Prostate gland (tissue), 2 donors: ENCODE measurements around the gene USP19. TPM values are rescaled to one million over a fixed set of nuclear protein-coding genes. Genes with fewer than 3 reads are reported as not detected.

Experiments
- DNase-seq: peaks from one replicate; pipeline ENCODE4 v3.0.0-alpha.2; 2019; ENCODE audit warnings: low spot score
- H3K27ac ChIP-seq, 2 donors: fragments of 200-600 bp; sonication (generic); 2 replicates each; pipeline ENCODE4 v1.5.1; 2017 to 2019
- H3K27me3 ChIP-seq: fragments of 200-600 bp; sonication (generic); replicated peaks from 2 replicates; pipeline ENCODE4 v1.5.1; 2019; ENCODE audit not compliant: insufficient read depth
- H3K36me3 ChIP-seq, 2 donors: fragments of 200-600 bp; sonication (generic); 1 replicate in 1 of 2; 2 replicates in 1 of 2; pipeline versions ENCODE4 v1.5.1 to v1.8.1; 2017 to 2019
- H3K4me1 ChIP-seq: fragments of 200-600 bp; sonication (generic); replicated peaks from 2 replicates; pipeline ENCODE4 v1.5.1; 2019
- H3K4me3 ChIP-seq, 2 donors: fragments of 200-600 bp; sonication (generic); 2 replicates each; pipeline ENCODE4 v1.5.1; 2017 to 2019
- H3K9me3 ChIP-seq: fragments of 200-600 bp; sonication (generic); 2 replicates; pipeline ENCODE4 v1.5.1; 2017
- POLR2A ChIP-seq: fragments of 450-650 bp; IDR thresholded peaks from one replicate; pipeline ENCODE4 v1.6.1; 2016; ENCODE audit warnings: antibody characterized with exemption, mild to moderate bottlenecking
- POLR2AphosphoS5 ChIP-seq: sonication (generic); formaldehyde crosslinking; IDR thresholded peaks from one replicate; pipeline ENCODE4 v1.6.1; 2017; ENCODE audit warnings: antibody characterized with exemption
- WGBS: methylation state at CpG from one replicate; pipeline ENCODE4 v1.1.5; 2018; 5-methylcytosine and 5-hydroxymethylcytosine counted together
- intact Hi-C: fragments of 100-400 bp; cut with DNase I; formaldehyde crosslinking; loops from one replicate; pipeline ENCODE4 v1.14.2; 2022
- total RNA-seq, 2 donors: library from RNA; depleted of rRNA; stranded (reverse); fragments of >200 nt; gene quantifications; one replicate each; pipeline ENCODE4 v1.1.0, GENCODE V29; 2016
- TF ChIP-seq, protein P1 (sequence below), 4 experiments: fragments of 200-600 bp in 2 of 4; fragments of 450-650 bp in 2 of 4; sonication (generic) in 2 of 4; IDR thresholded peaks; 1 replicate in 3 of 4; 2 replicates in 1 of 4; pipeline ENCODE4 v1.5.1; 2016 to 2019; ENCODE audit warnings: antibody characterized with exemption in 4 of 4, mild to moderate bottlenecking in 2 of 4, moderate library complexity in 2 of 4

The USP19 gene
- total RNA-seq, 2 donors from 2014 or later: 62.7 to 98.2 TPM

DNA sequence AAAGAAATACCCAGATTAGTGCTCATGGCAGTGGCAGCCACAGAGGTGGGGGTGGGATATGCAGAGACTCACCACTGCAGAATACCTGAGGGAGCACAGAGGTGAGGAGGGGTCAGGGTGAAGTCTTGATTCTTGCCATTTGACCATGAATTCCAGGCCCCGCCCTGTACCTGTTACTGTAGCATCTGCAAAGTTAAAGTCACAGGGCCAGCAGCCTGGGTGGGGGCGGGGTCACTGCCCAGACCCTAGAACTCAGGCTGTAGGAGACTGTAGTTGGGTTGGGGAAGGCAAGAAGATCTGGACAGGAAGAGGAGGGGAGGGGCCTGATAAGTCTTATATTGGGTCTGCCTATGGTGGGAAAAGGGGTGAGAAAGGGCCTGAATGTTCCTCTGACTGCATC is 31.0 kb upstream of the USP19 start:
- no peak for DNase-seq
- Histone ChIP-seq H3K27ac (no peak overlapping the region), H3K36me3 (no peaks in the 10 kb centered on the region), H3K4me3 (no peak overlapping the region), H3K4me1 (no peaks in the 10 kb centered on the region), H3K27me3 (no peaks in the 10 kb centered on the region), H3K9me3 (no peaks in the 10 kb centered on the region)
- WGBS: 79% methylated on average over 2 of the region's 2 CpGs
- TF ChIP-seq POLR2A (no peak), POLR2AphosphoS5 (no peak)
- TF ChIP-seq, protein P1, sequence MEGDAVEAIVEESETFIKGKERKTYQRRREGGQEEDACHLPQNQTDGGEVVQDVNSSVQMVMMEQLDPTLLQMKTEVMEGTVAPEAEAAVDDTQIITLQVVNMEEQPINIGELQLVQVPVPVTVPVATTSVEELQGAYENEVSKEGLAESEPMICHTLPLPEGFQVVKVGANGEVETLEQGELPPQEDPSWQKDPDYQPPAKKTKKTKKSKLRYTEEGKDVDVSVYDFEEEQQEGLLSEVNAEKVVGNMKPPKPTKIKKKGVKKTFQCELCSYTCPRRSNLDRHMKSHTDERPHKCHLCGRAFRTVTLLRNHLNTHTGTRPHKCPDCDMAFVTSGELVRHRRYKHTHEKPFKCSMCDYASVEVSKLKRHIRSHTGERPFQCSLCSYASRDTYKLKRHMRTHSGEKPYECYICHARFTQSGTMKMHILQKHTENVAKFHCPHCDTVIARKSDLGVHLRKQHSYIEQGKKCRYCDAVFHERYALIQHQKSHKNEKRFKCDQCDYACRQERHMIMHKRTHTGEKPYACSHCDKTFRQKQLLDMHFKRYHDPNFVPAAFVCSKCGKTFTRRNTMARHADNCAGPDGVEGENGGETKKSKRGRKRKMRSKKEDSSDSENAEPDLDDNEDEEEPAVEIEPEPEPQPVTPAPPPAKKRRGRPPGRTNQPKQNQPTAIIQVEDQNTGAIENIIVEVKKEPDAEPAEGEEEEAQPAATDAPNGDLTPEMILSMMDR (IDR thresholded peaks at IDR 0.05): no peak
- intact Hi-C loops: no loop called here

DNA sequence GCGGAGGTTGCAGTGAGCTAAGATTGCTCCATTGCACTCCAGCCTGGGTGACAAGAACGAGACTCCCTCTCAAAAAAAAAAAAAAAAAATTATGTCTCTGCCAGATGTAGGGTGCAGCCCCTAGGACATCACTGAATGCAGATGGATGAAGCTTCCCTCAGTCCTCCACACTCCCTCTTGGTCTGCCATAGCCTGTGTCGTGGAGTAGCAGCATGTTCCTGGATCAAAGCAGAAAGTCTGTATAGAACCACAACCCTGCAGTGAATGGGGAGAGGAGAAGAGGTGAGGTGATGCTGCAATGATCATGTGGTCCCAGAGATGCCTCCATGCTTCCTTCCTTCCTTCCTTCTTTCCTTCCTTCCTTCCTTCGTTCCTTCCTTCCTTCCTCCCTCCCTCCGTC is 27.5 kb upstream of the USP19 start:
- Histone ChIP-seq H3K27me3 (no peaks in the 10 kb centered on the region), H3K4me1 (no peaks in the 10 kb centered on the region), H3K9me3 (no peaks in the 10 kb centered on the region), H3K27ac (no peak overlapping the region), H3K36me3 (no peaks in the 10 kb centered on the region), H3K4me3 (no peak overlapping the region)
- DNase-seq: no peak
- 75% methylated on average over 5 of the region's 5 CpGs for WGBS
- intact Hi-C loops: no loop called here
- TF ChIP-seq, protein P1 (IDR thresholded peaks at IDR 0.05): no peak
- no peak for TF ChIP-seq POLR2AphosphoS5
- TF ChIP-seq POLR2A: no peak

DNA sequence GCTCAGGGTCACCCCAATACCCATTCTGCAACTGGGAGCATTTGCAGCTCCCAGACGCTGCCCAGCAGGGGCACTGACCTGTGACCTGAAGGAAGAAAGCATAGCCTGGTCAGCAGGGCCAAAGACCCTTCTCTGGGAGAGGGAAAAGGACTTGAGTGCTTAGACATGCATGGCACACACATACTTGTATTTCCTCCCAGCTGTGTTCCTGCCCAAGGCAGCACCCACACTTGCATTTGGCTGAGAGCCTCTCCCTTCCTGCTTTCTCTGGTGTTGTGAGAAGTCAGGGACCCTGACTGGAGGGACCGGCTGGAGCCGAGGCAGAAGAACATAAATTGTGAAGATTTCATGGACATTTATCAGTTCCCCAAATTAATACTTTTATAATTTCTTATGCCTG is 19.5 kb upstream of the USP19 start:
- Histone ChIP-seq H3K36me3 (no peaks in the 10 kb centered on the region), H3K9me3 (no peaks in the 10 kb centered on the region), H3K27ac (no peak overlapping the region), H3K4me3 (no peak overlapping the region), H3K27me3 (no peaks in the 10 kb centered on the region), H3K4me1 (no peaks in the 10 kb centered on the region)
- TF ChIP-seq POLR2AphosphoS5 (no peak), POLR2A (no peak)
- TF ChIP-seq, protein P1 (IDR thresholded peaks at IDR 0.05): no peak
- WGBS: 90% methylated on average over 3 of the region's 3 CpGs
- intact Hi-C loops: no loop called here
- no peak for DNase-seq

DNA sequence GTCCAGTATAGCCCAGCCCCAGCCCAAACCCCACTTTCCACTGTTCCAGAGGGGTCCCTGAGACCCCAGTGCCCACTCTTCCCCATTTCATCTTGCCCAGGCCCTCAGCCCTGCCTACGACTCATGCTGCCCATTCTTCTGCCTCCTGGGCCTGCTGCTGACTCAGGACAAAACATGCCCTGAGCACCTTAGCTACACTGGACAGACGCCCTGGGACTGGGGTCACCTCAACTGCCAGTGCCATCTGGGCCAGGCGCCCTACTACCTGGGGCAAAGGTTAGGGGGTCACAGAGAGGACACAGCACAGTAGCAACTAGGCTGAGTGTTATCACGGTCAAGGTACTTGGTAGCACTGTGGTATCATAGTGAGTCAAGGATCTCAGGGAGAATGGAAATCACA is 14.9 kb upstream of the USP19 start:
- no peak for DNase-seq
- no peak for TF ChIP-seq POLR2AphosphoS5
- TF ChIP-seq, protein P1 (IDR thresholded peaks at IDR 0.05): no peak
- TF ChIP-seq POLR2A: no peak
- Histone ChIP-seq H3K9me3 (no peaks in the 10 kb centered on the region), H3K4me1 (peaks cover 5% of the 10 kb centered on the region), H3K36me3 (no peaks in the 10 kb centered on the region), H3K4me3 (no peak overlapping the region), H3K27ac (no peak overlapping the region), H3K27me3 (no peaks in the 10 kb centered on the region)
- WGBS: 90% methylated on average over 4 of the region's 4 CpGs
- intact Hi-C loops: loop anchor here (10.0 kb wide), 1 partner anchor 1149 kb away; no protein-coding TSS in a partner anchor

DNA sequence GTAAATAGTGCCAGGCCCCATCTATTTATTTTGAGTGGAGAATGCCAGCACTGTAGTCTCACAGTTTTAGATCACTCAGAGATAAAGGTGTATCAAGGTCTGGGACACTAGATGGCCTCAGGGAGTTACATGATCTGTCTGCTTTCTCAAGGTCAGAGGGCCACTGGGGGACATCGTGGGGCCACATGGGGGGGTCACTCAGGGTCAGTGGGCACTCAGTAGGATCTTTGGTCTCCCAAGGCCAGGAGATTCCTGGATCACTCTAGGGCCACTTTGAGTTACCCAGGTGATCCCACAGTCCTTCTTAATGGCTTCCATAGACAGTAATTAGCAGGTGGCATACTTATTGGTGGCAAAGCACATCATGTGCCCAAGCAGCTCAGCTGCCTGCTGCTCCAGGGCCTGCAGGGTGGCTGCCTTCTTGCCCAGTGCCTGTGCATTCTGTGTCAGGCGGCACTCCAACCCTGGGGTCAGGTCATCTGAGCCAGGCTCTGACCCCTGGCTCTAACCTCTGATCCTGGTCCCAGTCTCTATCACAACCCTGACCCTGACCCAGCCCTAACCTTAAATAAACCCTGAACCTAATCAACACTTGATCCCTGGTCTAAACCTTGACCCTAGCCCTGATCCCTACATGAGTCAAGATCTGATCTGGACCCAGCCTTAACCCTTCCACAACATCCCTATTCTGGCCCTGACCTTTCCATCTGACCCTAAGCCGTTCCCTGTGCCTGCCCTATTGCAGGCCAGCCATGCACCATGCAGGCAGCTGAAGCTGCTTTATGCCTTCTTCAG is 14.0 kb upstream of the USP19 start:
- Histone ChIP-seq H3K9me3 (no peaks in the 10 kb centered on the region), H3K27ac (peak overlapping the region; percentile 81), H3K36me3 (no peaks in the 10 kb centered on the region), H3K4me3 (no peak overlapping the region), H3K4me1 (peaks cover 5% of the 10 kb centered on the region), H3K27me3 (no peaks in the 10 kb centered on the region)
- intact Hi-C loops: loop anchor here (5.0 to 10.0 kb wide), 2 partner anchors 42 to 1150 kb away; partner anchors contain the start of gene QRICH1
- no peak for DNase-seq
- 55% methylated on average over 3 of the region's 3 CpGs for WGBS
- no peak for TF ChIP-seq POLR2A
- TF ChIP-seq, protein P1 (IDR thresholded peaks at IDR 0.05): no peak
